GM12872 (cell line): ENCODE results near the gene SPEM1.

ENCODE experiments used
- TF ChIP-seq, protein P1 (sequence below): IDR thresholded peaks from 3 replicates; pipeline ENCODE4 v1.5.1; 2011; ENCODE audit warnings: low read depth, mild to moderate bottlenecking, low read length, moderate library complexity; ENCODE audit not compliant: insufficient read depth

SPEM1 gene

GRCh38 chr17:7432296-7432695, 12.2 kb downstream of the SPEM1 start:
- TF ChIP-seq, protein P1, sequence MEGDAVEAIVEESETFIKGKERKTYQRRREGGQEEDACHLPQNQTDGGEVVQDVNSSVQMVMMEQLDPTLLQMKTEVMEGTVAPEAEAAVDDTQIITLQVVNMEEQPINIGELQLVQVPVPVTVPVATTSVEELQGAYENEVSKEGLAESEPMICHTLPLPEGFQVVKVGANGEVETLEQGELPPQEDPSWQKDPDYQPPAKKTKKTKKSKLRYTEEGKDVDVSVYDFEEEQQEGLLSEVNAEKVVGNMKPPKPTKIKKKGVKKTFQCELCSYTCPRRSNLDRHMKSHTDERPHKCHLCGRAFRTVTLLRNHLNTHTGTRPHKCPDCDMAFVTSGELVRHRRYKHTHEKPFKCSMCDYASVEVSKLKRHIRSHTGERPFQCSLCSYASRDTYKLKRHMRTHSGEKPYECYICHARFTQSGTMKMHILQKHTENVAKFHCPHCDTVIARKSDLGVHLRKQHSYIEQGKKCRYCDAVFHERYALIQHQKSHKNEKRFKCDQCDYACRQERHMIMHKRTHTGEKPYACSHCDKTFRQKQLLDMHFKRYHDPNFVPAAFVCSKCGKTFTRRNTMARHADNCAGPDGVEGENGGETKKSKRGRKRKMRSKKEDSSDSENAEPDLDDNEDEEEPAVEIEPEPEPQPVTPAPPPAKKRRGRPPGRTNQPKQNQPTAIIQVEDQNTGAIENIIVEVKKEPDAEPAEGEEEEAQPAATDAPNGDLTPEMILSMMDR = no peak

- TF ChIP-seq, protein P1 = peak; percentile 50
Observed at GRCh38 chr17:7435676-7436555, 15.8 kb downstream of the SPEM1 start.

GRCh38 chr17:7436556-7437368, 16.6 kb downstream of the SPEM1 start:
- TF ChIP-seq, protein P1 = peak; percentile 82

- TF ChIP-seq, protein P1 = no peak
Observed at GRCh38 chr17:7437369-7437863, 17.3 kb downstream of the SPEM1 start.

DNA sequence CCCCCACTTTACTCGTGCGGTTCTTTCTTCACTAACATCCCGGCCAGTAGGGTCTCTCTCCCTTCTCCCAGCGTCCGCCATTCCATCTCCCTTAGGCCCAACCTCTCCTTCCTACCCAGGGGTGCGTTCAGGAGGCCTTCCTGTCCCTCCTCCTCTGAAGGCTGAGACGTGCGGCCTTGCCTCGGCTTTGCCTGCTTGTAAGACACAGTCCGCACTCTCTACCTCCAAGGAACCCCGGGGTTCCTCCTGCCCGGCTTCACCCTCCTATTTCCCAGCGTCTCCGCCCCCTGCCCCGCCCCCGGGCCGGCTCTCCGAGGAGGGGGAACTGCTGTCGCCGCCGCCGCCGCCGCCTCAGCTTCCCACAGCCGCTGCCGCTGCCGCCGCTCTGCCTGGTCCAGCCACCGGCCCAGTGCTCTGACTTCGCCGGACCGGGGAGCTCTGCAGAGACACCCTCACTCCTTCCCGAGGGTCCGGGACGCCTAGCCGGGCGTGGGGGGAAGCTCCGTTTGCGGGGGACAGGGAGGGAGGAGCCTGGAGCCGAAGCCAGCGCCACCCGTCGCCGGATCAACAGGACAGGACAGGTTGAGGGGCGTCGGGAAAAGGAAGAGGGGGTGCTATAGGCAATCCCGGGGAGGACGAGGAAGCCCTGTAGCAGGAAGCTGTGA, 18.0 kb downstream of the SPEM1 start:
- TF ChIP-seq, protein P1 = no peak

DNA sequence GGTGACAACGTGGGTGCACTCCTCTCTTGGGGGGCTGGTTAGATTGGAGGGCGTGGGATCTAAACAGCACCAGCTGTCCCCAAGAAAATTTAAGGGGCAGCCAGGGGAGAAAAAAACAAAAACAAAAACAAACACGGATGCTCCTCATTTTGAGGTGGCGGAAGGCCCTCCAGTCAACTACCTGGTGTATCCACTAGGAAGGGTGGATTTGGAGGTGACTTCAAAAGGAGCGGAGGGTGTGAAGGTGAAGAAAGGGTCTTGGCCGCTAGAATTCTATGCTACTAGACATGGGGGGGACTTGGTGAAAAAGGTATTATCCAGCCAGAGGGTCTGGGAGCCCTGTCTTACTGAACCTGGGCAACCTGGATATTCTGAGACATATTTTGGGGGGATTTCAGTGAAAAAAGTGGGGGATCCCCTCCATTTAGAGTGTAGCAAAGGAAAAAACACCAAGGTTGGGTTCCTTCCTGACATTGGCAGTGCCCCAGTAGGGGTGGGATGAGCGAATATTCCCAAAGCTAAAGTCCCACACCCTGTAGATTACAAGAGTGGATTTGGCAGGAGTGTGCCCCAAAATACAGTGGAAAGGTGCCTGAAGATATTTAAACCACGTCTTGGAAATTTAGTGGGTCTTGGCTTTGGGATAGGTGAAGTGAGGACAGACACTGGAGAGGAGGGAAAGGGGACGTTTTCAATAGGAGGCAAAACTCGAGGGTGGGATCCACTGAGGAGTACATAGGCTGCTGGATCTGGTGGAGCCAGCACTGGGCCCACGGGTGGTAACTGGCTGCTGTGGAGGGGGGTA, 18.7 kb downstream of the SPEM1 start:
- TF ChIP-seq, protein P1 = no peak
